HG03565 (cell line): Measurements from ENCODE around the gene ASIC5.
A peak's percentile ranks its signal among the peaks of the same experiment; 100 is the strongest.
"Not testable (repeated sequence)": the region's sequence is repeated elsewhere in the genome, so short reads cannot be mapped to it uniquely, and the experiment has no call there.

Experiments
- ATAC-seq: cut with Tn5 transposase; IDR thresholded peaks from one replicate; pipeline ENCODE4 v1.9.1; 2021; ENCODE audit warnings: mild to moderate bottlenecking, moderate library complexity; ENCODE audit not compliant: unreplicated experiment

ASIC5 gene

DNA sequence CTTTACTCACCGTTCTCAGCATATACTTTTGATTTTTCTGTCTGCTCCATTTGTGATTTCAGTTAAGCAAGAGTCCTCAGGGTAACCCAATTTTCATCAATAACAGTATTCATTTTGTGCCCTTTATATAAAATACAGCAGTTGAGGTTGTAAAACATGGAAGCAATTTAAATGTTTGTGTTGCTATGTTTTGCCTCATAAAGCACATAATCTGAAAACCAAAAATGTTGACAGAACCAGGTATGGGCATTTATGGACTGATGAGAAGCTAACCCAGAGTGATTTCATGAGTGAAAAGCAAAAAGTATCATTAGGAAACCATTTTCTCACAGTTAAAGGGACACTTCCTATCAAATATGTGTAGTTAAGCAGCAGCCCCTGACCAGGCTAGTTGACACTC is at the start of gene ASIC5:
Gene ASIC5, minus strand, starts transcription at position 101 of the 400 bp plus-strand sequence. Its CDS starts 51 bp downstream, at position 50.
- no peak for ATAC-seq

DNA sequence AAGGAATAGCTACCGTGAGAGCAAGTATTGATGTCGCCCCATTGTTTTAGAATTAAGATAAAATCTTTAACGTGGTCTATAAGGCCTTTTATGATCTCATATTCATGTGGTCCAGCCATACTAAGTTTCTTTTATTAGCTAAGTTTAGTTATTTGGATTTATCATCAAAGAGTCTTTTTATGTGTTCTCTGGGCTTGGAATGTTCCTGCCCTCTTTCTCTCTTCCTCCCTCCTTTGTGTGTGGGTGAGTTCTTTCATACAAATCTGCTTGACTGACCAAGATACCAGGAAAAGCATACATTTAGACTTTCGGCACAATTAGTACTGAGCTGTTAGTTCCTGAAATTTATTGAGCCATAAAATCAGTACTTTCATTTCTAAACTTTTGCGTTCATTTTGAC is 48.7 kb upstream of the ASIC5 start:
- ATAC-seq = no peak

GRCh38 chr4:155911905-155912304 is 45.8 kb upstream of the ASIC5 start:
- ATAC-seq = no peak

GRCh38 chr4:155909615-155910226 is 43.6 kb upstream of the ASIC5 start:
- no peak for ATAC-seq

DNA sequence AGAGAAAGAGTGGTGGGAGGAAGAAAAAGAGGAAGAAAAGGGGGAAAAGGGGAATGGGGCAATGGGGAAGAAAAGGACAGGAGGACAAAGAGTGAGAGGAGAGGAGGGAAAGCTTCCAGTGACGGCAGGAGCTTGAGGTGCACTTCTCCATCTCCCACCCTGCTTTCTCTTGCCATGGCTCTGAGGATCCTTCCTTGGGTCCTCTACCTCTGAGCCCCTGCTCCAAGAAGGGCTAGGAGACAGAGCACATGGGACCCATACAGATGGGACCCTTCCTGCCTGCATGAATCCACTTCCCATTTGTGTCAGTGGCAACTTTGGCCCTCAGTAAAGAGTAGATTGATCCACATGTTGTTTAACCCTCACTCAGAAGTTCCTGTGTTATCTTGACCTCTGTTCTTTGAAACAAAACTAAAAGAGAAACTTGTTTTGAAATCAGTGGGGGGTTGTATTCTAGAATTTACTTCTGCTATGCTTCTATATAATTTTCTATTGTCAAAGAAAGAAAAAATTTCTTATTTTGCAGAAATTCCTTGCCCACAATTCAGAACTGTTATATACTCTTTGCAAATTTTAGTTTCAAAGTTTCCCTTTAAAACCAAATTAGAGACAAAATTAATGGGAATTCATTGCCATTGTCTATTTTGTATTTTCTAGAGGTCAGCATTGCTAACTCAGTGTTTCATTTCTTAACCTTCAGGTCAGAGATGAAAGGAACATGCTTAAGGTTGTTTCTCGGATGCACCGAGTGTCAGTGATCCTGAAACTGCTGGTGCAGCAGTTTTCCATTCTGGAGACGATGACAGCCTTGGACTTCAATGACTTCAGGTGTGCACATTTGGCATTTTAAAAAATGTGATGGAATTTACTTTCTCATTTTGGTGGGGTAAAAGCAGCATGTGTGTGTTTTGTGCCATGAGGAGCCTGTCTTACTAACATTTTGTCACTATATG is 42.4 kb upstream of the ASIC5 start:
- peak; percentile 52 for ATAC-seq

DNA sequence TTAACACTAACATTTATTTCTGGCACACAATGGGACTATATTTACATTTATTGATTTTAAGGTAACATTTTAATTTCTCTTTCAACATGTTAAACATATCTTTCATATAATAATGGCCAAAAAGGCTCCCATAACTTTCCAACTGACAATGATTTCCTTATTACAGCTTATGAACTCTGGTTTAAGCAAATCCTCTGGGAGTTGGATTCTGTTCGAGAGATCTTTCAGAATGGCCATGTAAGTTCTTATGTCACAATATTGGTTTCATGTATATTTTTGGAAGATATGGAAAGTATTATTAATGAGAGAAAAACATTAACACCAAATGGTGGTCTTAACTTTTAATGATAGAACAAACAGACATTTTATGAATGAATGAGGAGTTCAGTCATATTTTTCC is 41.5 kb upstream of the ASIC5 start:
- ATAC-seq = no peak

GRCh38 chr4:155906554-155907247 is 40.6 kb upstream of the ASIC5 start:
- no peak for ATAC-seq

DNA sequence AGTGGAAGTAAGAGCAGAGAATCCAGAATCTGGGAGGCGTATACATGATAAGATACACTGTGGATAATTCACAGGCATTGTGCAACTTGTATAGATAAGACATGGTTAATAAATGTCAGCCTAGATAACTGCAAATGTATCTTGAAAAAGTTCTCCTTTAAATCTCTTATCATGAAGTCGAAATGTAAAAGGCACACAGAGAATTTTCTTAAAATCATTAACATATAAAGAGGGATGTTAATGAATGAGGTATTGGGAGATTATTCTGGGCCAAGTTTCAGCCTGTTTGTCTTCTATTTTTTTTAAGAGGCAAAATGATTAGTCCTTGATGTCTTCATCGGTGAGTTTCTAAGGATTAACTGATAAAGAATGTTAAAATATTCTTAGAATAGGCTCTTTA is 38.3 kb upstream of the ASIC5 start:
- ATAC-seq = no peak

GRCh38 chr4:155903453-155903852 is 37.4 kb upstream of the ASIC5 start, which contains the start of gene TDO2:
TSS of gene TDO2 (plus strand) at chr4:155903696. CDS start at chr4:155903759, 63 bp downstream.
- ATAC-seq = no peak

- no peak for ATAC-seq
These were observed 34.9 kb upstream of the ASIC5 start for GRCh38 chr4:155901013-155901412.

- no peak for ATAC-seq
These were observed 34.3 kb upstream of the ASIC5 start for GRCh38 chr4:155900381-155900780.

DNA sequence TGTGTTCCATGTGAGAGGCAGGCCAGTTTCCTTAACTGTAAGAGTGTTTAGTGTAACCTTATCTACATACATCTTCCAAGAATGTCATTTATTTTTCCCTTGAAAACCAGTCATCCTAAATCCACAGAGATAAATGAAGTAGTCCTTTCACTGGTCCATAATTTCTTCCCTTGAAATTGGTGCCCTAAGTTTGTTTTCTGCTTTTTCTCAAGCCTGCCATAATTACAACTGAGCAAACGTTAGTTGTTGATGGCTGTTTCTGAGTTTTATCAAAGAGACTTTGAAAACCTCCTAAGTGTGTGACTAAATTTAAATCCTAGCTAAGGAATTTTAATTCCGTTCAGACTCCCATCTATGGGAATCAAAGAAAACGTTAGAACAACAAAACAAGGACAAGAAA is 33.8 kb upstream of the ASIC5 start:
- no peak for ATAC-seq

DNA sequence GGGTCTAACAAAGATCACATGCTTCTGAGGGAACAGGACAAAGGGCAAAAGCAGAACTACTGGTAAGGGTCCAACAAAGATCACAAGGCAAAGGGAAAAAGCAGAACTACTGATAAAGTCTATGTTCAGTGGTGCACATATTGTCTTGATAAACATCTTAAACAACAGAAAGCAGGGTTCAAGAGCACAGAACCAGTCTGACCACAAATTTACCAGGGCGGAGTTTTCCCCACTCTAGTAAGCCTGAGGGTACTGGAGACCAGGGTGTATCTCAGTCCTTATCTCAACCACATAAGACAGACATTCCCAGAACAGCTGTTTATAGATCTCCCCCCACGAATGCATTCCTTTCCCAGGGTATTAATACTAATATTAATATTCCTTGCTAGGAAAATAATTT is 32.3 kb upstream of the ASIC5 start:
- ATAC-seq = not testable (repeated sequence)

- ATAC-seq = no peak
These were observed 25.0 kb upstream of the ASIC5 start for GRCh38 chr4:155891058-155891457.

DNA sequence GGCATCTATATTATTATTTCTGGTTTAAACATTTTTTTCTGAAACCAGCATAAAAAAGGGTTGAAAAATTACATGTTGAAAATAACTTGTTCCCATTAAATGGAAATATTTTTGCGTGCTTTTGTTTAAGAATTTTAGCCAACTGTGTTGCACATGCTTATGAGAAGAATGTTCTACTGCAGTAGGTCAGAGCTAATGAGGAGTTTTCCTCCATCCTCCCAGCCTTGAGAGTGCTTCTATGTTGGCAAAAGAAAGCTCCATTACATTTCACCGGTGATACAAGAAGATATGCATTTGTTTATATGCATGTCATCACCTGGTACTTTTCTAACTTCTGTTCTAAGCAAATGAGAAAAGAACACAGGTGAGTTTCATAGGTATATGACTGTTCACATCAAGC is 23.9 kb upstream of the ASIC5 start:
- no peak for ATAC-seq

DNA sequence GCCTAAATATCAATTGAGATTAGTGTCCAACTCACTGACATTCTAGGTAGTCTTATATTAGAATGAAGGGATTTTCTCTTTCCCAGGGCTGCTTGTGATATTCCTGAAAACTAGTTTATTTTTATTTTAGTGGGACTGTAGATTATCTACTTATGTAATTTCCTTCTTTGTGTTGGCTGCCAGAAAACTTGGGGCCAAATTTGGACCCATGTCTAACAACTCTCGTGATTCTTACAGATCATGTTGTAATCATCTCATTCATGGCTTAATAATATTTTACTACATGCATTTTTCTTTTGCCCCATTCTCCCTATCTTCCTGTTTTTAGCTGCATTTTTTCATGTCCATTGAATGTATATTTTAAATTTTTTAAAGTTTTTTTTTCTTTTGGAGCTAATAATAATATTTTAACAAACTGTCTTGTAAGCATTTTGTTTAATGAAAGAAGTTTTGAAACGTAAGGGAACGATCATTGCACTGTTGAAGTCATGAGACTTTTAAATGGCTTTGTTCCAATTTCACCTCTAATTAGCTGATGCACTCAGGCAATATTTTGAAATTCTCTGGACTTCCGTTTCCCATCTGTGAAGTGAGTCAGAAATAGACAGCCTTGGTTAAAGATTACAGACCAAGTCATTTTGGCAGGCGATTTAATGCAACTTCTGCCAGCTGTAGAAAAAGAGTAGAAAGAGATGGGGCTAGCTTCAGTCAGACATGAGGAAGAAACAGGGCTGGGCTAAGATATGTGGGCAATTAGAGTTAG is 23.1 kb upstream of the ASIC5 start:
- ATAC-seq = peak; percentile 85

DNA sequence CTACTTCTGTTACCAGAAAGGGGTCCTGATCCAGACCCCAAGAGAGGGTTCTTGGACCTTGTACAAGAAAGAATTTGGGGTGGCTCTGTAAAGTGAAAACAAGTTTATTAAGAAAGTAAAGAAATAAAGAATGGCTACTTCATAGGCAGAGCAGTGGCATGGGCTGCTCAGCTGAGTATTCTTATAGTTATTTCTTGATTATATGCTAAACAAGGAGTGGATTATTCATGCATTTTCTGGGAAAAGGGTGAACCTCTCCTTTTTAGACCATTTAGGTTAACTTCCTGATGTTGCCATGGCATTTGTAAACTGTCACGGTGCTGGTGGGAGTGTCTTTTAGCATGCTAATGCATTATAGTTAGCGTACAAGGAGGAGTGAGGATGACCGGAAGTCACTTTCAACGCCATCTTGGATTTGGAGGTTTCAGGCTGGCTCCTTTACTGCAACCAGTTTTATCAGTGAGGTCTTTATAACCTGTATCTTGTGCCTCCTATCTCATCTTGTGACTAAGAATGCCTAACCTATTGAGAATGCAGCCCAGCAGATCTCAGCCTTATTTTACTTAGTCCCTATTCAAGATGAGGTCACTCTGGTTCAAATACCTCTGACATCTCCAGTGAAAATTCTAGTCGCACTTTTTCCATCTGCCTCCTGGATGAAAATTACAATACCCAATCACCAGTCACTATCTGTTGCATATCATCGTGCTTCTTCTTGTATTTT is 21.9 kb upstream of the ASIC5 start:
- no peak for ATAC-seq

DNA sequence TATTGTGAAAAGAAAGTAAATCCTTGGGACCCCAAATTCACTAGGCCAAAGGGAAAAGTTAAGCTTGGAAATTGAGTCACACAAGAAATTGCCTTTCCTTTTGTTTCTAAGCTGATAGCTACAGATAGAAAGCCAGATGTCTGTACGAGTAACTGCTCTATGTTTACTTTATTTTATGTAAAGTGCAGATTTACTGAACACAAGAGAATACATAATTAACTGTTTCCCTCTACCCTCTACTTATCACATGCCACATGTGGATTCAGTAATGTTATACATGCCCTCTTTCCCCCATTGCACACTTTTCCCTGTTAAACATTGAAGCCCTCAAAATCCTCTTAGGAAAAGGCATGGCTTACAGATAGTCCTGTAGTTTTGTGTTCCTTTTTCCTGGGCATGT is 21.0 kb upstream of the ASIC5 start:
- ATAC-seq = no peak

DNA sequence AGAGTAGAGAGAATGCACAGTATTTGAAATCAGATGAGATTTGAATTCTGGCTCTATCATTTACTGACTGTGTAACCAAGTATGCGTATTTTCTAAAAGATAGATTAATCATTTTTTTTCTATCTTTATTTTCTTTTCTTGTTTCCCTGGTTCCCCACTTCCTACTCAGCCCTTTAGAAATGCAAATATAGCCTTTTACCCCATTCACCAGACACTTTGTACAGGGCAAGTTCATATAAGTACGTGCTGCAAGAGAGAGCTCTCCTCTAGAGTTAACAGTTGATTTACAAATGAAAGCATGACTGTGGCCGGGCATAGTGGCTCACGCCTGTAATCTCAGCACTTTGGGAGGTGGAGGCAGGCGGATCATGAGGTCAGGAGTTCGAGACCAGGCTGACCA is 19.6 kb upstream of the ASIC5 start:
- no peak for ATAC-seq

DNA sequence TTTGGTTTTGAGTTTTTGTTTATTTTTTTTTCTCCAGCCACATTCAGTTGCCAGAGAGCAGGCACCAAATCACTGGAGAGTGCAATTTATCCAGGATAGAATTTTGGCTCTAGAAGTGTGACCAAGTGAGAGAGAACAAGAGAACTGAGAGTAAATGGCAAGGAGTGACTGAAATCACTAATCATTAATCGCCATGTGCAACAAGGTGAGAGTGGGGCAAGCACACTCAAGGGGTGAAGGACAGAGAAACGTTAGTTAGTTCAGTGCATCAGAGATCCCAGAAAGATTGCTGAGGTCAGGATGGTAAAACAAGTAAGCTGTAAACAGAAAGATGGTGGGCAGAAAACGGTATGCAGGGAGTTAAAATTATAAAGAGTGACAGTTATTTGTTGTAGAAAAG is 17.8 kb upstream of the ASIC5 start:
- ATAC-seq = no peak
